NOMO-1 treated with dmso at 0.1 percent for 144 hours (cell line): Measurements from ENCODE around the gene RIOK3.
"Not testable (repeated sequence)": the region's sequence is repeated elsewhere in the genome, so short reads cannot be mapped to it uniquely, and the experiment has no call there.

ENCODE experiments used
- DNase-seq: peaks from one replicate; lab custom pipeline; 2025; ENCODE audit not compliant: unreplicated experiment; lab: John Stamatoyannopoulos, UW

Gene RIOK3

DNA sequence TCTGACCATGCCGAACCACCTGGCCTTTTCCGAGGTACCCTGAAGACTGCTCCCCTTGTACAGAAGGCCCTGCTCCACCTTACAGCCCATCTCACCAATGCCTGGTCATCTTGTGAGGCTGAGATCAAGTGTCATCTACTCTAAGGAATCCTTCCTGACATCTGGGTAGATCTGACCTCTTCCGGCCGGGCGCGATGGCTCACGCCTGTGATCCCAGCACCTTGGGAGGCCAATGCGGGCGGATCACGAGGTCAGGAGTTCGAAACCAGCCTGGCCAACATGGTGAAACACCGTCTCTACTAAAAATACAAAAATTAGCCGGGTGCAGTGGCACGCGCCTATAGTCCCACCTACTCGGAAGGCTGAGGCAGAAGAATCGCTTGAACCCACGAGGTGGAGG, 2.1 kb upstream of the RIOK3 start:
- no peak for DNase-seq

DNA sequence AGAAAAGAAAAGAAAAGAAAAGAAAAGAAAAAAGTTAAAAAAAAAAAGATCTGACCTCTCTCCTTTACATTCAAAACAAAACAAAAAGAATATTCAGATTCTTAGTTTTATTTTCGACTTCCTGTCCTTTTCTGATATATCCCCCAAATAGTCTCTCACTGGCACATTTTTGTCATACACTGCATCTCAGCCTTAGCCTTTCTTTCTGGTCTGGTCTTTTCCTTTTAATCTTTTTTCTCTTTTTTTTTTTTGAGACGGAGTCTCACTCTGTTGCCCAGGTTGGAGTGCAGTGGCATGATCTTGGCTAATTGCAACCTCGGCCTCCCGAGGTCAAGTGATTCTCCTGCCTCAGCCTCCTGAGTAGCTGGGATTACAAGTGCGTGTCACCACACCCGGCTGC, 1.6 kb upstream of the RIOK3 start:
- no peak for DNase-seq

DNA sequence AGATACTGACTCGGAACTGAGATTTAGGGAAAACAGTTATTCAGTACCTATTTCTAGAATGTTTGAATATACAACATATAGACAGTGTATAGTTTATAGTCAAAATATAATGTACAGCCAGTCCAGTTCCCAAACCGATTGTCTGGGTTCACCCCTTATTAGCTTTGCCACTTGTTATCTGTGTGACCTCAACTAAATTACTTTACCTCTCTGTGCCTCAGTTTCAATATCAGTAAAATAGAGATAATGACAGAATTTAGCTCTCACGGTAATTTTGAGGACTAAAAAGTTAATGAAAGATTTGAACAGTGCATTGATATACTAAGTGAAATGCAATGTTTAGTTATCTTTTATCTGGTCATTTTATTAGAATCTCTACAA, 750 bp upstream of the RIOK3 start:
- no peak for DNase-seq

GRCh38 chr18:23453680-23454058, 582 bp downstream of the RIOK3 start:
- DNase-seq: no peak

DNA sequence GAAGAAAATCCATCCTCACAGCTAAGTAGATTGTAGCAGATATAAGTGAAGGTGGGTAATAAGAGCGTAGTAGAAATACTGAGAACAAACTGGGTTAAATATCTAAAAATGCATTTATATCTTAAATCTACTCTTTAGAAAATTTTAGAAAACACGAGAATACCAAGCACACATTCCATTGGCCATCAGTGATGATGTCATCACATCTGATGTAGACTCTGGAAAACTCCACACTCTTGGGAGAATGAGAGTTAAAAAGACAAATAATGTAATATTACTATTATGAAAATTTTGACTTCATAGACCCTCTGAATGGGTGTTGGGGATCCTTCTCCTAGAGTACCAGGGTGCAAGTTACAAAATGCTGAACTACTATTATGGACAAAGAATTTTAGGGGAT, 3.7 kb downstream of the RIOK3 start:
- DNase-seq: no peak

DNA sequence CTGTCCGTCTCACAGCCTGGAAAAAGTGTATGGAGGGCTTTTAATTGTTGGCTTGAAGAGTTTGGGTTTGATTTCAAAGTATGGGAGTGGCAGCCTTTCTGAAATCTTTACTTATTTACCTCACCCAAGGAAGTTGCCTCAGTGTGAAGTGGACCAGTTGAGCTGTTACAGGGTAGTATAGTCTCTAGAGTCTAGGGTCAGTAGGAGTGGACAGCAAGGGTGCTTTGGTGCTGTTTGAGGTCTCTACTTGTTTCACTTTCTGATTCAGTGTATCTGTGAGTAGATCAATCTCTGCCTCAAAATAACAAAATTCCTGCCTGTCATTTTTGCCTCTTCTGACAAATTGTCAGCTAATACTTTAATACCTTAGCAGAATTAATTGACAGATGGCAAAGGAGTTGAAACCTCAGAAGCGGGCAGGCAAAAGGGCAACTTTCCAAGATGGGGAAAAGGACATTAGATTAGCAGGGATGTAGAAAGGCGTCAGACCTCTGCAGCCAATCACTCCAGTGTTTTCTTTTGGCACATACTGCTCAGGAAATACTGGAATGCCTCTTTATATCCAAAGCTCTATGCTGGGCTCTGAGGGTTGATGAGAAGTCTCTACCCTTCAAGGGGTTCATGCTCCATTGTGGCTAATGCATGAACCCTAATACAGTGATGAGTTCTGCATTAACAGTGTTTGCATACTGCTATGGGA, 5.9 kb downstream of the RIOK3 start:
- no peak for DNase-seq

DNA sequence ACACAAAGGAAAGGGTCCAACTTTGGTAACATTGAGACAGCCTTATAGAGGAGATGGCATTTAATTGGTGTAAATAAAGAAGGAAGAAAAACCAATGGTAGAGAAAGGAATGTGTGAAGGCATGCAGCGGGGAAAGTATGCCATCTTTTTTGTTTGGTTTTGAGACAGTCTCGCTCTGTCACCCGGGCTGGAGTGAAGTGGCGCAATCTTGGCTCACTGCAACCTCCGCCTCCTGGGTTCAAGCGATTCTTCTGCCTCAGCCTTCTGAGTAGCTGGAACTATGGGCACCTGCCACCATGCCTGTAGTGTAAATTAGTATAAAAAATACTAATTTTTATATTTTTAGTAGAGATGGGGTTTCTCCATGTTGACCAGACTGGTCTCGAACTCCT, 6.4 kb downstream of the RIOK3 start:
- DNase-seq: no peak

DNA sequence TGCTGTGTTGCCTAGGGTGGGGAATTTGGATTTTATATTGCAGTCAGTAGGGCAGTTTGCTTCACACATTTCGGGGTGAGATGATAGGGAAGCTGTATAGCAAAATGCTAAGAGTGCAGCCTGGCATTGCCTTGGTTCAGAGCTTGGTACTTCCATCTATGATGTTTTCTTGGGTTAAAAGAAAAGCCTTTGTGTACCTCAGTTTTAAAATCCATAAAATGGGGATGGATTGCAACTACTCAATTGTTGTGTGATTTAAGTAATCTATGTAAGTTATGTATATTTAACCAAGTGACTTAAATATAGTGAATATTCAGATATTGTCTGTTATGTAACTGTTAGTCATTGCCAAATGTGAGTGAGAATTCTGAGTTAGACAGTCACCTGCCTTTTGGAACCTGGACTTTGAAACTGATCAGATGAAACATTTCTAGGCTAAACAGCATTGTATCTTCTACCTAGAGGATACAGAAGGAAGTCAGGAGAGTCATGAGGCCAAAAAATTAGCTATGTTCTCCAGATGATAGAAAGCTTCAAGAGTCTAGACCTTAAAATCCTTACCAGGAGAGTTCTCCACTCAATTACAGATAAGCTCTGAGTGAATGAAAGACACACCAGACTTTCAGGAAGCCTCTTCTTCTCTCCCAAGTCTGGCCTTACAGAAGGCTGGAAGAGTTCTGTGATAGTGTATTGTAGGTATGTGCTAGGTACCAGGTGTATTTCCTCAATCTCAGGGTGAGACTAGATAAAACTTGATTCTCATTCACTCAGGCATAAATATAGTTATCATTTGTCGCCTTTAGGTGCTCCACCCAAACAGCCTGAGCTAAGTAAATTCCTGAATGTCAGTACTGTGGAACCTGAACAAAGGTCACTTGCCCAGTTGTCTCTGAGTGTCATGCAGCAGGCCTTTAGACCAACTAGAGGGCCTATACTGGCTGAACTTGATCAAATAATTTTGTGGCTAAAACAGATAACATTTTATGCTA, 7.5 kb downstream of the RIOK3 start:
- DNase-seq: no peak

GRCh38 chr18:23462876-23463275, 9.8 kb downstream of the RIOK3 start:
- no peak for DNase-seq

DNA sequence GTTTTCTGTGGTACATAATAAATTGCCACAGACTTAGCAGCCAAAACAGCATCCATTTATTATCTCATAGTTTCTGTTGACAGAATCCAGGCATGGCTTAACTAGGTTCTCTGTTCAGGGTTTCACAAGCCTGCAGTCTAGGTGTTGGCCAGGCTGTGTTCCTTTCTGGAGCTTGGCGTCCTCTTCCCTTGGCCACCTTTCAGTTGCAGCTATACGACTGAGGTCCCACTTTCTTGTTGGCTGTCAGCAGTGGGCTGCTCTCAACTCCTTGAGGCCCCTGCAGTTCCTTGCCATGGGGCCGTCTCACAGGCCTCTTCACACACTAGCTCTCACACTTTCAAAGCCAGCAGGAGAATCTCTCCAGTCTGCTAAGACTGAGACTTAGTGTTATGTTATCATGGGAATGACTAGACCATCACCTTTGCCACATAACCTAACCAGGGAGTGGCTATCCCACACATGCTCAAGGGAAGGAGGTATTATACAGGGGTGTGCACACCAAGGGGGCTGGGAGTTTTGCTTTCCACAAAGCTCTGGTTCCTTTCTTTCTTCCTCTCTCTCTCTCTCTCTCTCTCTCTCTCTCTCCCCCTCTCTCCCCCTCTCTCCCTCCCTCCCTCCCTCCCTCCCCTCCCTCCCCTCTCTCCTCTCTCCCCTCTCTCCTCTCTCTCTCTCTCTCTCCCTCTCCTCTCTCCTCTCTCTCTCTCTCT, 15.8 kb downstream of the RIOK3 start:
- no peak for DNase-seq

- DNase-seq: no peak
Observed at GRCh38 chr18:23470620-23471387, 17.7 kb downstream of the RIOK3 start.

- DNase-seq: no peak
Observed at GRCh38 chr18:23471486-23471885, 18.4 kb downstream of the RIOK3 start.

DNA sequence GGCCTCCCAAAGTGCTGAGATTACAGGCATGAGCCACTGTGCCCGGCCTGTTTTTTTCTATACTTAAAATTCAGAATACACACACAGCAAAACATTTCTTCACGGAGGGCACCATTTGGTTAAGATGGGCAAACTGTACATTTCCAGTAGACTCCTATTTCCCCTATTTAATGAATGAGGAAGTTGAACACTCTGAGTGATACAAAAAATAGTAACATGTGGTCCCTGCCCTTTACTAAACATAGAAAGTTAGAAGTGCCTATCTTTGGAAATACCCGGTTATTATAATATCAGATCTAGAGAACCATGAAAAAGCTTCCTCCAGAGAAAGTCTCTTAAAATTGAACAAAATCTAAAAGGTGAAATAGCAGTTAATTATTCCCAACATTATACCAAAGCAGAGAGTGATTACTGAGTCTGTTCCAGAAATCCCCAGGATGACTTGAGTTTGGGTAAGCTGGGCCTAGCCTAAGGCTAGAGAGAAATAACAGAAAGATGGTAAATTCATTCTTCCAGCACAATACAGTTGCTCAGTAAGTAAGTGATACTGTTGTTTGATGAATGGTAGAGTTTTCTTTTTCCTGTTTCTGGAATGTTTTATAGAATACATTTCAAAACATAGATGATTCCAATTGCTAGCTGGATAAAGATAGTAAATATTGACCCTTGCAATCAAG, 26.9 kb downstream of the RIOK3 start:
- DNase-seq: peak; percentile 69

DNA sequence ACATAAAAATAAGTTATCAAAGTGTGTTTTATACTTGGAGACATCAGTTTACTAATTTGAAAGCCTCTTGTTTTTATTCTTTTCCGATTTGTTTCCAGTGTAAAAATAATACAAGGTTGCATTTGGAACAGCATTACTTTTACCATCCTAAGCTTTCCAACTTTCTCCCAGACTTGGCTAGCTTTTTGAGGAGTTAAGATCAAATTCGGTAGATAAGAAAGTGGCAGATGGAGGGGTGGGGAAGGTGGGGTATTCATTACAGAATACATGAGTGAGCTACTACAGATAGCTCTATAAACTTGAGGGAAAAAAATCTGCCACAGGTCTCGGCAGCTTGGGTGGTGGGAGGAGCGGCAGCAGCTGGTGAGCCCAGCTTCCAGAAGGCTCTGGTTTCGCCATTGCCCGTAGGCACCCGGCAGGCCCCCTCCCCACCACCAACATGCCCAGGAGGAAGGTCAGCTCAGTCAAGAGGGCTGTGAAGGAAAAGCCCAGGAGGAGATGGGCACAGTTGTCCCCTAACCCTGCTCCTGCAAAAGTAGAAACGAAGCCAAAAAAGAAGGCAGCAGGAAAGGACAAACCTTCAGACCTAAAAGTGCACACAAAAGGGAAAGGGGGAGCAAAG, 31.6 kb downstream of the RIOK3 start:
- DNase-seq: no peak

- no peak for DNase-seq
Observed at GRCh38 chr18:23485386-23485785, 32.3 kb downstream of the RIOK3 start.

DNA sequence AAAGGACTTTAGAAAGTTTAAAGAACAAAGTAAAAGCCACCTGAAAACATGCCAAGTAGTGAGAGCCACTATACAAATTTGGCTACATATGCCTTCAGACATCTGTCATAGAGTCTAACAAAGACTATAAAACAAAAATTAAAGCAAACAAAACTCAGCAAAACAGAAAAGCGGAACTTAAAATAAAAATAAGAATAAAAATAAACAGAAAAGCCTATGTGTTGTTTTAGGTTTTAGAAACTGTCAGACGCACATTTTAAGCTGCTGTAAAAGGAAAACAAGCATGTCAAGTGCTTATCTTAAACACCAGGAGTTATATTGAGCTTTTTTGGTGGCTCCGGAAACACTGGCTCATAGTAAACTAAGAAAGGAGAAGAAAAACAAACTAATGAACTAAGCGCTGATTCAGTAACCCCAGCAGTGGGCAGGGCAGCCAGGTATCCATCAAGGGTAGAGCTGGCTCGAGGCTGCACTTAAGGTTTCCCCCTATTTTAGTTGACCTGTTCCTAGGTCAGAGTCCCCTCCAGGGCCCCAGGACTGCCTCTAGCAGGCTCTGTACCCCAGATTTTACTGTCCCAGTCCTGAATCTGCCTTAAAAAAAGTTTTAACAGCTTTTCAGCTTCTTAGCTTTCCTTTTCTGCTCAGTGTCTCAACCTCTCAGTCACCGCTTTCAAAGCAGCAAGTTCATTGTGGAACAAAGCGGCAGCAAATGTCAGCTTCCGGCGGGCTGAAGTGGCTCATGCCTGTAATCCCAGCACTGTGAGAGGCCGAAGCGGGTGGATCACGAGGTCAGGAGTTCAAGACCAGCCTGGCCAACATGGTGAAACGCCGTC, 34.9 kb downstream of the RIOK3 start:
- DNase-seq: no peak

GRCh38 chr18:23489586-23489985, 36.5 kb downstream of the RIOK3 start:
- DNase-seq: not testable (repeated sequence)

DNA sequence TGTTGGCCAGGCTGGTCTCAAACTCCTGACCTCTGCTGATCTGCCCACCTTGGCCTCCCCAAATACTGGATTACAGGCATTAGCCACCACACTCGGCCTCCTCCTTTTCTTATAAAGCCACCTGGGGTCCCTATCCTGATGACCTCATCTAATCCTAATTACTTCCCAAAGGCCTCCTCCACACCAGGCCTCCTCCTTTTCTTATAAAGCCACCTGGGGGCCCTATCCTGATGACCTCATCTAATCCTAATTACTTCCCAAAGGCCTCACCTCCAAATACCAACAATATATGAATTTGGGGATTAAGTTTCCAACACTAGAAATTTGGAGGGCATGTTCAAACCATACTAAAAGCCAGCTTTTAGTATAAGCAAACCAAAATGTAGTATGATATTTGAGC, 40.6 kb downstream of the RIOK3 start:
- DNase-seq: no peak

- DNase-seq: no peak
Observed at GRCh38 chr18:23494992-23495391, 41.9 kb downstream of the RIOK3 start.
